Measurements from ENCODE around the gene PPP2R2C. TPM values are rescaled to one million over a fixed set of nuclear protein-coding genes. Genes with fewer than 3 reads are reported as not detected.

PPP2R2C gene
- polyA plus RNA-seq, 1 donor from 2014 or later = 34.4 TPM

- H3K9me2 ChIP-seq (ENCODE audit: insufficient read depth, low read length) = no peaks in the 10 kb centered on the region
- no peak overlapping the region for H3K4me3 ChIP-seq (ENCODE audit: low read length)
- H4K20me1 ChIP-seq (ENCODE audit: insufficient read depth) = no peaks in the 10 kb centered on the region
- no peak overlapping the region for H3K4me2 ChIP-seq (ENCODE audit: low read length)
- H3K36me3 ChIP-seq (ENCODE audit: insufficient read depth, low read length) = peaks cover 10% of the 10 kb centered on the region
- H3K9me3 ChIP-seq (ENCODE audit: low read length) = peaks cover 4% of the 10 kb centered on the region
- no peak overlapping the region for H3K27ac ChIP-seq (ENCODE audit: low read length)
- H3K79me2 ChIP-seq (replicated peaks; ENCODE audit: insufficient read depth, low read length) = no peaks in the 10 kb centered on the region
- TF ChIP-seq CTCF (IDR thresholded peaks at IDR 0.05; ENCODE audit: poor library complexity, severe bottlenecking) = peak; percentile 94
- TF ChIP-seq SMC3 (conservative IDR thresholded peaks at IDR 0.05; ENCODE audit: poor library complexity) = peak; percentile 95
- peak; percentile 92 for TF ChIP-seq RAD21 (conservative IDR thresholded peaks at IDR 0.05)
- no peak for TF ChIP-seq REST (IDR thresholded peaks at IDR 0.05; ENCODE audit: borderline replicate concordance)
- H3F3A ChIP-seq (ENCODE audit: insufficient read depth, low read length, poor library complexity, severe bottlenecking) = no peaks in the 10 kb centered on the region
- H3K27me3 ChIP-seq (ENCODE audit: insufficient read depth, low read depth, low read length) = no peaks in the 10 kb centered on the region
- H3K9ac ChIP-seq (ENCODE audit: low read length) = no peak overlapping the region
- H2AFZ ChIP-seq (ENCODE audit: low read depth, low read length) = no peak overlapping the region
These were observed 145.0 kb downstream of the PPP2R2C start for GRCh38 chr4:6327220-6327917.

- no peaks in the 10 kb centered on the region for H3F3A ChIP-seq (ENCODE audit: insufficient read depth, low read length, poor library complexity, severe bottlenecking)
- H3K27ac ChIP-seq (ENCODE audit: low read length) = no peak overlapping the region
- no peak overlapping the region for H3K4me2 ChIP-seq (ENCODE audit: low read length)
- peaks cover 1% of the 10 kb centered on the region for H3K9me3 ChIP-seq (ENCODE audit: low read length)
- no peak overlapping the region for H2AFZ ChIP-seq (ENCODE audit: low read depth, low read length)
- no peaks in the 10 kb centered on the region for H3K79me2 ChIP-seq (replicated peaks; ENCODE audit: insufficient read depth, low read length)
- H3K4me3 ChIP-seq (ENCODE audit: low read length) = no peak overlapping the region
- no peak overlapping the region for H3K9ac ChIP-seq (ENCODE audit: low read length)
- H4K20me1 ChIP-seq (ENCODE audit: insufficient read depth) = no peaks in the 10 kb centered on the region
- peaks cover 15% of the 10 kb centered on the region for H3K36me3 ChIP-seq (ENCODE audit: insufficient read depth, low read length)
- H3K9me2 ChIP-seq (ENCODE audit: insufficient read depth, low read length) = no peaks in the 10 kb centered on the region
- TF ChIP-seq EZH2 (IDR thresholded peaks at IDR 0.05; ENCODE audit: borderline replicate concordance, insufficient read depth, low read length, poor library complexity, severe bottlenecking) = no peak
- no peak for TF ChIP-seq POLR2AphosphoS5 (IDR thresholded peaks at IDR 0.05)
- no peak for TF ChIP-seq REST (IDR thresholded peaks at IDR 0.05; ENCODE audit: borderline replicate concordance)
- TF ChIP-seq SMC3 (conservative IDR thresholded peaks at IDR 0.05; ENCODE audit: poor library complexity) = no peak
- no peak for TF ChIP-seq RAD21 (conservative IDR thresholded peaks at IDR 0.05)
- no peak for TF ChIP-seq MXI1 (conservative IDR thresholded peaks at IDR 0.05; ENCODE audit: poor library complexity, severe bottlenecking)
- no peak for TF ChIP-seq TAF1 (IDR thresholded peaks at IDR 0.05; ENCODE audit: low read depth)
- TF ChIP-seq CTCF (IDR thresholded peaks at IDR 0.05; ENCODE audit: poor library complexity, severe bottlenecking) = no peak
- no peak for TF ChIP-seq EP300 (conservative IDR thresholded peaks at IDR 0.05; ENCODE audit: poor library complexity, severe bottlenecking)
- no peaks in the 10 kb centered on the region for H3K27me3 ChIP-seq (ENCODE audit: insufficient read depth, low read depth, low read length)
These were observed 145.9 kb downstream of the PPP2R2C start for GRCh38 chr4:6326312-6327060.
